PC-3 (cell line): ENCODE data around the gene RCN1. TPM values are rescaled to one million over a fixed set of nuclear protein-coding genes. Genes with fewer than 3 reads are reported as not detected.

Experiments
- ATAC-seq: fragments of 200-7000 bp; cut with Tn5 transposase; 2 replicates; pipeline ENCODE4 v1.9.1; 2020; ENCODE audit warnings: mild to moderate bottlenecking, moderate library complexity
- BruUV-seq: library from RNA; stranded (reverse); fragments of 400-500 nt; replicated peaks from 2 replicates; lab custom pipeline; 2021; lab: Mats Ljungman, UMichigan
- CTCF ChIA-PET: fragments of 300-600 bp; sonication (Branson Sonifier 250); formaldehyde crosslinking; loops from one replicate; lab custom pipeline; 2022; ENCODE audit warnings: antibody characterized with exemption; lab: Charles Lee
- POLR2A ChIA-PET: fragments of 300-600 bp; sonication (Branson Sonifier 250); formaldehyde crosslinking; loops from one replicate; lab custom pipeline; 2022; ENCODE audit warnings: antibody characterized with exemption; ENCODE audit not compliant: unreplicated experiment; lab: Charles Lee
- DNase-seq: peaks from one replicate; pipeline ENCODE4 v3.0.0-alpha.2; 2015
- H2AFZ ChIP-seq: fragments of 300-600 bp; sonication (generic); 2 replicates; pipeline ENCODE4 v1.6.0; 2016; ENCODE audit warnings: antibody characterized with exemption, low read length
- H3F3A ChIP-seq: fragments of 300-600 bp; sonication (generic); one replicate; pipeline ENCODE4 v1.6.0; 2017; ENCODE audit warnings: antibody characterized with exemption, low read length, control low read depth, mild to moderate bottlenecking; ENCODE audit not compliant: unreplicated experiment
- H3K27ac ChIP-seq: fragments of 300-600 bp; sonication (generic); 2 replicates; pipeline ENCODE4 v1.5.1; 2016; ENCODE audit warnings: mild to moderate bottlenecking, low read length
- H3K27me3 ChIP-seq: fragments of 300-600 bp; sonication (generic); 2 replicates; pipeline ENCODE4 v1.6.1; 2016; ENCODE audit warnings: low read length, mixed read lengths
- H3K36me3 ChIP-seq: fragments of 300-600 bp; sonication (generic); 2 replicates; pipeline ENCODE4 v1.6.1; 2016; ENCODE audit warnings: low read depth, mixed run types, low read length, mixed read lengths
- H3K4me1 ChIP-seq: fragments of 300-600 bp; sonication (generic); 2 replicates; pipeline ENCODE4 v1.5.1; 2016; ENCODE audit warnings: low read length; ENCODE audit not compliant: insufficient read depth
- H3K4me2 ChIP-seq: fragments of 300-600 bp; sonication (generic); 2 replicates; pipeline ENCODE4 v1.6.0; 2016; ENCODE audit warnings: low read length
- H3K4me3 ChIP-seq: fragments of 300-600 bp; sonication (generic); 2 replicates; pipeline ENCODE4 v1.5.1; 2016; ENCODE audit warnings: mild to moderate bottlenecking, low read length, mixed read lengths
- H3K79me2 ChIP-seq: fragments of 300-600 bp; sonication (generic); 2 replicates; pipeline ENCODE4 v1.6.1; 2017; ENCODE audit warnings: low read length, mixed read lengths
- H3K9ac ChIP-seq: fragments of 300-600 bp; sonication (generic); 2 replicates; pipeline ENCODE4 v1.6.0; 2016; ENCODE audit warnings: mild to moderate bottlenecking, low read length
- H3K9me2 ChIP-seq: fragments of 300-600 bp; sonication (generic); replicated peaks from 2 replicates; pipeline ENCODE4 v1.6.1; 2016; ENCODE audit warnings: mixed run types, low read length, mixed read lengths
- H3K9me3 ChIP-seq: fragments of 300-600 bp; sonication (generic); 2 replicates; pipeline ENCODE4 v1.6.1; 2016; ENCODE audit warnings: low read length, mixed read lengths
- H4K20me1 ChIP-seq: fragments of 300-600 bp; sonication (generic); 2 replicates; pipeline ENCODE4 v1.6.1; 2016; ENCODE audit warnings: low read length, mixed read lengths
- CTCF ChIP-seq: fragments of 300-600 bp; sonication (generic); conservative IDR thresholded peaks from 2 replicates; pipeline ENCODE4 v1.5.1; 2017; ENCODE audit warnings: antibody characterized with exemption, low read depth, mild to moderate bottlenecking, low read length
- EZH2 ChIP-seq: fragments of 300-600 bp; sonication (generic); IDR thresholded peaks from one replicate; pipeline ENCODE4 v1.6.1; 2017; ENCODE audit warnings: antibody characterized with exemption, mild to moderate bottlenecking, low read length; ENCODE audit not compliant: unreplicated experiment
- EZH2phosphoT487 ChIP-seq: fragments of 300-600 bp; sonication (generic); IDR thresholded peaks from 2 replicates; pipeline ENCODE4 v1.6.1; 2018; ENCODE audit warnings: mild to moderate bottlenecking, antibody characterized with exemption, low read length, borderline replicate concordance
- intact Hi-C: fragments of 100-400 bp; cut with micrococcal nuclease; formaldehyde crosslinking; loops from 2 replicates; pipeline ENCODE4 v1.9.0; 2023
- total RNA-seq: library from RNA; depleted of rRNA; stranded (reverse); fragments of >200 nt; gene quantifications from 2 replicates; pipeline ENCODE4 v1.2.3, GENCODE V29; 2014

RCN1 gene
- total RNA-seq, 1 experiment from 2014 or later, result 110 TPM

- ChIA-PET POLR2A (no interaction called here), CTCF (no interaction called here)
- Histone ChIP-seq H3K36me3 (no peaks in the 10 kb centered on the region), H3K9ac (no peak overlapping the region), H3K79me2 (no peaks in the 10 kb centered on the region), H3K4me3 (no peak overlapping the region), H2AFZ (no peak overlapping the region), H3K4me2 (no peak overlapping the region), H4K20me1 (no peaks in the 10 kb centered on the region), H3K27ac (no peak overlapping the region), H3K9me3 (no peaks in the 10 kb centered on the region), H3K9me2 (no peaks in the 10 kb centered on the region), H3K27me3 (no peaks in the 10 kb centered on the region), H3F3A (no peaks in the 10 kb centered on the region), H3K4me1 (no peaks in the 10 kb centered on the region)
- DNase-seq, result no peak
- no peak for ATAC-seq
- intact Hi-C loops, result no loop called here
- TF ChIP-seq EZH2phosphoT487 (no peak), CTCF (no peak)
- no TSS peak for BruUV-seq
These were observed 58.9 kb downstream of the RCN1 start for GRCh38 chr11:32149748-32150147.

GRCh38 chr11:32151027-32151426, 60.2 kb downstream of the RCN1 start:
- Histone ChIP-seq H2AFZ (no peak overlapping the region), H3K4me2 (no peak overlapping the region), H3K27ac (no peak overlapping the region), H3K9me2 (no peaks in the 10 kb centered on the region), H3K9ac (no peak overlapping the region), H3K4me3 (no peak overlapping the region), H3K9me3 (no peaks in the 10 kb centered on the region), H3F3A (no peaks in the 10 kb centered on the region), H4K20me1 (no peaks in the 10 kb centered on the region), H3K4me1 (no peaks in the 10 kb centered on the region), H3K36me3 (no peaks in the 10 kb centered on the region), H3K79me2 (no peaks in the 10 kb centered on the region), H3K27me3 (no peaks in the 10 kb centered on the region)
- BruUV-seq, result no TSS peak
- POLR2A ChIA-PET, result no interaction called here
- CTCF ChIA-PET, result interaction anchor here (0.7 kb wide), 1 partner anchor 41 kb away, joined by 4 read pairs; no protein-coding TSS in a partner anchor
- ATAC-seq (no peak), DNase-seq (no peak)
- no peak for TF ChIP-seq CTCF
- no peak for TF ChIP-seq EZH2phosphoT487
- no peak for TF ChIP-seq EZH2
- intact Hi-C loops, result no loop called here

- H4K20me1 ChIP-seq, result no peaks in the 10 kb centered on the region
- BruUV-seq, result no TSS peak
- H3K4me2 ChIP-seq, result no peak overlapping the region
- POLR2A ChIA-PET, result no interaction called here
- H3K9me2 ChIP-seq, result no peaks in the 10 kb centered on the region
- no peak for TF ChIP-seq EZH2
- TF ChIP-seq CTCF, result no peak
- no peak for TF ChIP-seq EZH2phosphoT487
- no peaks in the 10 kb centered on the region for H3F3A ChIP-seq
- H3K9ac ChIP-seq, result no peak overlapping the region
- DNase-seq (no peak), ATAC-seq (no peak)
- no peak overlapping the region for H2AFZ ChIP-seq
- no peaks in the 10 kb centered on the region for H3K36me3 ChIP-seq
- no peaks in the 10 kb centered on the region for H3K9me3 ChIP-seq
- intact Hi-C loops, result no loop called here
- CTCF ChIA-PET, result no interaction called here
- no peak overlapping the region for H3K4me3 ChIP-seq
- H3K27me3 ChIP-seq, result no peaks in the 10 kb centered on the region
- H3K4me1 ChIP-seq, result no peaks in the 10 kb centered on the region
- H3K27ac ChIP-seq, result no peak overlapping the region
- H3K79me2 ChIP-seq, result no peaks in the 10 kb centered on the region
These were observed 61.3 kb downstream of the RCN1 start for GRCh38 chr11:32152216-32152615.
